GM11168 (cell line): ENCODE measurements around the gene WDR45.
"Not testable (repeated sequence)": the region's sequence is repeated elsewhere in the genome, so short reads cannot be mapped to it uniquely, and the experiment has no call there.

Experiments
- in situ Hi-C: fragments of 300-500 bp; cut with MboI; formaldehyde crosslinking; loops from one replicate; pipeline ENCODE4 v1.12.0; 2022; ENCODE audit warnings: low sequenced_read_pairs; ENCODE audit not compliant: unreplicated experiment

Gene WDR45

GRCh38 chrX:49079489-49080428, at the start of gene WDR45:
TSS of gene WDR45 (minus strand) at chrX:49079887. CDS start at chrX:49078095, 1,792 bp downstream.
- in situ Hi-C loops: no loop called here

DNA sequence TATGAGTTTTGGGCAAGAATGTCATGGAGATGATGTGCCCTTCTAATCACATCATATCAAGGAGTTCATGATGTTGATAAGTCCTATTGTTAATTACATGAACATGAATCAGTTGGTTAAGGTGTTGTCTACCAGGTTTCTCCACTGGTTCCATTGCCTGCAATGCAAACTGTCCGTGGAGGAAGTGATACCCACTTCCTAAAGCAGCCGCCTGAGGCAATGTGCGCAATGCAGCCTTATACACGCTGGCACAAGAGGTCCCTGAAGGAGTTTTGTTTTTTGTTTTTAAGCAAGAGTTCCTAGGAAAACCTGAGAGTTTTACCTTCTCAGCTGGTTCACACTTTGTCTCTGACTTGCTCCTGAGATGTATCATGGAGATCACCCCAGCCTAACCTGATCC, 49.7 kb upstream of the WDR45 start:
- in situ Hi-C loops: no loop called here

GRCh38 chrX:49127742-49128258, 48.1 kb upstream of the WDR45 start:
- in situ Hi-C loops: not testable (repeated sequence)

GRCh38 chrX:49122499-49122898, 42.8 kb upstream of the WDR45 start:
- in situ Hi-C loops: no loop called here

GRCh38 chrX:49120091-49120490, 40.4 kb upstream of the WDR45 start:
- in situ Hi-C loops: no loop called here

- in situ Hi-C loops: no loop called here
Observed at GRCh38 chrX:49117581-49117980, 37.9 kb upstream of the WDR45 start.

DNA sequence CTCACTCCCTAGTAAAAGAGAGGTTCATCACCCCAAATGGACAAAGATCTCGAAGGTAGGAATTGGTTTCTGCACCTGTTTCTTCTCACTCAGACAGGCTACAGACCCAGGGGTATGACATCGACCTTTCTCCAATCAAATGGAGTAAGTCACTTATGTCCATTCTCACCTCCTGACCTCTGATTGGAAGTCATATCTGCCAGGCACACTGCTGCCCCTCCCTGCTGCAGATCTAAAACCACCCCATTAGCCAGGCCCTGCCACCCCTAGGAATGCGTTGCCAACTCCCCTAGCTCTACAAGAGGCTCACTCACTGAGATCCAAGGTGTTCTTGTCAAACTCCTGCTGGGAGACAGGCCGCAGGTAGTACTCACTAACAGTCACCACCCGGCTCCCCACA, 37.0 kb upstream of the WDR45 start:
- in situ Hi-C loops: no loop called here

- in situ Hi-C loops: no loop called here
Observed at GRCh38 chrX:49116076-49116475, 36.4 kb upstream of the WDR45 start.

- in situ Hi-C loops: no loop called here
Observed at GRCh38 chrX:49111791-49112190, 32.1 kb upstream of the WDR45 start.

- in situ Hi-C loops: no loop called here
Observed at GRCh38 chrX:49110417-49110816, 30.7 kb upstream of the WDR45 start.

GRCh38 chrX:49108641-49109040, 29.0 kb upstream of the WDR45 start:
- in situ Hi-C loops: no loop called here

- in situ Hi-C loops: no loop called here
Observed at GRCh38 chrX:49106930-49107329, 27.2 kb upstream of the WDR45 start.

- in situ Hi-C loops: no loop called here
Observed at GRCh38 chrX:49106296-49106695, 26.6 kb upstream of the WDR45 start.

DNA sequence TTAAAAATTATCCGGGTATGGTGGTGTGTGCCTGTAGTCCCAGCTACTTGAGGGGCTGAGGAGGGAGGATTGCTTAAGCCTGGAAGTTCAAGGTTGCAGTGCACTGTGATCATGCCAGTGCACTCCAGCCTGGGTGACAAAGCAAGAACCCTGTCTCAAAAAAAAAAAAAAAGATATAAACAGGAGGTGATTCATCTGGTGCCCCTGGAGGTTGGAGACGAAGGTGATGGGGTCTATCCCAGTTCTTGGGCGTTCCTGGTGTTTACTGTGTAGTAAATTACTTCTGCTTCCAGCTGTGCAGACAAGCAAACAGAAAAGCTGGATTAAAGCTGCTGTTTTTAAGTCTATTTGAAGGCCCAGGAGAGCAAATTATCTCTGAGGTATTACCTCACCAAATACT, 23.9 kb upstream of the WDR45 start:
- in situ Hi-C loops: no loop called here

- in situ Hi-C loops: no loop called here
Observed at GRCh38 chrX:49102190-49102589, 22.5 kb upstream of the WDR45 start.

- in situ Hi-C loops: no loop called here
Observed at GRCh38 chrX:49101629-49101984, 21.9 kb upstream of the WDR45 start.

DNA sequence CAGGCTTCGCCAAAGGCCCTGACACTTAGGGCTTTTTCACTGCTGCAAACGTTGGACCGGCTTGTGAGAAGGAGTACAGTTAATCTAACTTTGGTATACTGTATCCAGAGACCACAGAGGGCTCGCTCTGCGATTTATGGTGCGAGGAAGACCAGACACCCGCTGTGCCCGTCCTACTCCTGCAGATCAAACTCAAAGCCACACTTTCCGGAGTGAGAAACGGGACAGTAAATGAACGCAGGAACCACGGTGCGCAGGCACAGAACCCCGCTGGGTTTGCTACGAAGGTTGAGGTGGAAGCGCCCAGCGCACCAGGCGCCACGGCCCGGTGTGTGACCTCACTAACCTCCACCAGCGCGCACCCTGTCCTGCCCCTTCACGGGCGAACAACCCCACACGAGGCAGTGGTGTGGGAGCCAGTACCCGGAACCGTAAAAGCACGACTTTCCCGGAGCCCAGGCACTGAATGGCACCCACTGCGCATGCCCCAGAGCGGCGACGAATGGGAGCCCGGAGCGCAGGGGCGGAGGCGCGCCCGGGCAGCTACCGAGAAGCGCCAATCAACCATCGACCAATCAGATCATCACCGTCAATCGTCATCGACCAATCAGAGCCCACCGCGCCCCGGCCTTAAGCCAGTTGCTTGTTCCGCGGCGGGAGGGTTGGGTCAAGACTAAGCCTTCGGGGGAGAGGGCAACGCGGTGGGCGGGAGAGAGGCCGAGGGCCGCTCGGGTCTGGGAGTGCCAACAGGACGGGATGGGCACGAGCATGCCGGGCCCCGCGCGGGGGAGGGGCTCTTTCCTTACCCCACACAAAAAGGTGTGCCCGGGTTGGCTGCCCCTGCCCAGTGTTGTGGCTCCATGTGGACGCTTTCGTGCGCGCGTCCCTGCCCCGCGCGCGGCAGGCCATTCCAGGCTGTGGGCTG, 21.3 kb upstream of the WDR45 start:
- in situ Hi-C loops: no loop called here

GRCh38 chrX:49096419-49096818, 16.7 kb upstream of the WDR45 start:
- in situ Hi-C loops: no loop called here

GRCh38 chrX:49089553-49089952, 9.9 kb upstream of the WDR45 start:
- in situ Hi-C loops: no loop called here

GRCh38 chrX:49082271-49082871, 2.7 kb upstream of the WDR45 start:
- in situ Hi-C loops: no loop called here
